IMR-90 (cell line): Measurements from ENCODE around the gene MYO1H. TPM values are rescaled to one million over a fixed set of nuclear protein-coding genes. Genes with fewer than 3 reads are reported as not detected.

Experiments used
- ATAC-seq: fragments of 200-7000 bp; cut with Tn5 transposase; 2 replicates; pipeline ENCODE4 v1.9.1; 2020; ENCODE audit warnings: low read depth, mild to moderate bottlenecking, moderate library complexity
- BruUV-seq: library from RNA; stranded (reverse); fragments of 400-500 nt; replicated peaks from 2 replicates; lab custom pipeline; 2021; lab: Mats Ljungman, UMichigan
- CTCF ChIA-PET: fragments of 300-600 bp; formaldehyde crosslinking; extraction: SDS; loops from one replicate; lab custom pipeline; 2021; ENCODE audit warnings: antibody characterized with exemption; lab: Yijun Ruan, JAX
- POLR2A ChIA-PET: fragments of 300-600 bp; sonication (Branson Sonifier 250); formaldehyde crosslinking; loops from one replicate; lab custom pipeline; 2022; ENCODE audit warnings: antibody characterized with exemption; ENCODE audit not compliant: unreplicated experiment; lab: Charles Lee
- DNase-seq: peaks from one replicate; pipeline ENCODE4 v3.0.0; 2013
- H2AFZ ChIP-seq: replicated peaks from 2 replicates; pipeline ENCODE3; 2013; ENCODE audit warnings: low read length, mild to moderate bottlenecking; ENCODE audit not compliant: poor library complexity
- H2AK5ac ChIP-seq: 2 replicates; pipeline ENCODE4 v1.6.1; 2013; ENCODE audit warnings: low read depth, low read length, inconsistent platforms
- H2AK9ac ChIP-seq: replicated peaks from 2 replicates; pipeline ENCODE3; 2013; ENCODE audit warnings: mild to moderate bottlenecking, low read depth, low read length, moderate library complexity; ENCODE audit not compliant: poor library complexity
- H2BK120ac ChIP-seq: 2 replicates; pipeline ENCODE4 v1.6.1; 2013; ENCODE audit warnings: low read depth, low read length, inconsistent platforms
- H2BK15ac ChIP-seq: 3 replicates; pipeline ENCODE4 v1.6.1; 2013; ENCODE audit warnings: low read depth, low read length, inconsistent platforms
- H2BK20ac ChIP-seq: 2 replicates; pipeline ENCODE4 v1.6.1; 2013; ENCODE audit warnings: low read depth, mild to moderate bottlenecking, inconsistent platforms, low read length, moderate library complexity
- H2BK5ac ChIP-seq: 2 replicates; pipeline ENCODE4 v1.6.1; 2013; ENCODE audit warnings: mild to moderate bottlenecking, low read depth, low read length, inconsistent platforms; ENCODE audit not compliant: poor library complexity, severe bottlenecking
- H3K14ac ChIP-seq: replicated peaks from 2 replicates; pipeline ENCODE4 v1.6.1; 2013; ENCODE audit warnings: low read depth, low read length, inconsistent platforms
- H3K18ac ChIP-seq: 2 replicates; pipeline ENCODE4 v1.6.1; 2013; ENCODE audit warnings: low read depth, low read length, control low read depth
- H3K23ac ChIP-seq: 2 replicates; pipeline ENCODE4 v1.6.1; 2013; ENCODE audit warnings: low read depth, low read length, inconsistent platforms
- H3K27ac ChIP-seq: 2 replicates; pipeline ENCODE4 v1.5.1; 2013; ENCODE audit warnings: mild to moderate bottlenecking, control low read depth, low read length; ENCODE audit not compliant: insufficient read depth
- H3K27me3 ChIP-seq: 2 replicates; pipeline ENCODE4 v1.6.1; 2013; ENCODE audit warnings: low read length; ENCODE audit not compliant: control insufficient read depth, insufficient read depth
- H3K36me3 ChIP-seq: 2 replicates; pipeline ENCODE4 v1.6.1; 2013; ENCODE audit warnings: low read length, mixed read lengths; ENCODE audit not compliant: control insufficient read depth, insufficient read depth
- H3K4ac ChIP-seq: 2 replicates; pipeline ENCODE4 v1.6.1; 2013; ENCODE audit warnings: low read depth, low read length, inconsistent platforms
- H3K4me1 ChIP-seq: 2 replicates; pipeline ENCODE4 v1.6.1; 2013; ENCODE audit warnings: low read length, mixed read lengths; ENCODE audit not compliant: control insufficient read depth, insufficient read depth
- H3K4me2 ChIP-seq: 2 replicates; pipeline ENCODE4 v1.6.1; 2013; ENCODE audit warnings: low read depth, mild to moderate bottlenecking, control low read depth, low read length, moderate library complexity
- H3K4me3 ChIP-seq: 2 replicates; pipeline ENCODE4 v1.5.1; 2013; ENCODE audit warnings: low read depth, mild to moderate bottlenecking, control low read depth, low read length, moderate library complexity; ENCODE audit not compliant: insufficient read depth
- H3K56ac ChIP-seq: 2 replicates; pipeline ENCODE4 v1.6.1; 2013; ENCODE audit warnings: low read length, inconsistent platforms; ENCODE audit not compliant: insufficient read depth; ENCODE audit errors: extremely low read depth
- H3K79me1 ChIP-seq, 2 experiments: 2 replicates each; pipeline ENCODE4 v1.6.1; 2013; ENCODE audit warnings: low read length in 2 of 2, inconsistent platforms in 1 of 2, low read depth in 1 of 2
- H3K9ac ChIP-seq: 2 replicates; pipeline ENCODE4 v1.6.1; 2013; ENCODE audit warnings: low read depth, low read length, control low read depth
- H3K9me1 ChIP-seq: 2 replicates; pipeline ENCODE4 v1.6.1; 2013; ENCODE audit warnings: low read length, inconsistent platforms; ENCODE audit not compliant: insufficient read depth
- H3K9me3 ChIP-seq: 2 replicates; pipeline ENCODE4 v1.6.1; 2013; ENCODE audit warnings: low read length; ENCODE audit not compliant: control insufficient read depth, insufficient read depth
- H4K20me1 ChIP-seq: 2 replicates; pipeline ENCODE4 v1.6.1; 2013; ENCODE audit warnings: low read length, inconsistent platforms; ENCODE audit not compliant: insufficient read depth
- H4K5ac ChIP-seq: 2 replicates; pipeline ENCODE4 v1.6.1; 2013; ENCODE audit warnings: mild to moderate bottlenecking, low read depth, low read length, control low read depth
- H4K8ac ChIP-seq, 2 experiments: 2 replicates each; pipeline ENCODE4 v1.6.1; 2013; ENCODE audit warnings: low read depth in 2 of 2, low read length in 2 of 2, control low read depth in 1 of 2, inconsistent platforms in 1 of 2
- H4K91ac ChIP-seq: 2 replicates; pipeline ENCODE4 v1.6.1; 2013; ENCODE audit warnings: low read depth, low read length, inconsistent platforms; ENCODE audit not compliant: insufficient read depth
- MAFK ChIP-seq: IDR thresholded peaks from 2 replicates; pipeline ENCODE4 v1.6.1; 2012; ENCODE audit warnings: low read depth, low read length, improper control_type of control experiment
- MXI1 ChIP-seq: IDR thresholded peaks from 2 replicates; pipeline ENCODE4 v1.6.1; 2012; ENCODE audit warnings: low read depth, mild to moderate bottlenecking, low read length, moderate library complexity, borderline replicate concordance
- WGBS, 2 experiments: methylation state at CpG; one replicate each; pipeline versions ENCODE4 v1.1.5 to v1.1.7; 2013; ENCODE audit warnings: missing lambda C conversion rate in 2 of 2; ENCODE audit not compliant: insufficient read length in 1 of 2; ENCODE audit errors: extremely low coverage in 2 of 2; 5-methylcytosine and 5-hydroxymethylcytosine counted together
- dilution Hi-C: fragments of 300-500 bp; cut with HindIII; formaldehyde crosslinking; loops from one replicate; pipeline ENCODE4 v1.14.3; 2018; ENCODE audit warnings: low sequenced_read_pairs; ENCODE audit not compliant: unreplicated experiment
- in situ Hi-C: fragments of 300-500 bp; cut with MboI; formaldehyde crosslinking; loops from 3 replicates; pipeline ENCODE4 v1.14.3; 2019; ENCODE audit warnings: low sequenced_read_pairs, inconsistent platforms, mixed read lengths
- intact Hi-C: fragments of 100-400 bp; cut with micrococcal nuclease; formaldehyde crosslinking; loops from 2 replicates; pipeline ENCODE4 v1.10.0; 2022
- polyA plus RNA-seq, 3 experiments: library from polyadenylated mRNA; depleted of rRNA; stranded (reverse); fragments of >200 nt; gene quantifications; 2 replicates each; pipeline ENCODE4 v1.2.3, GENCODE V29; 2012; ENCODE audit warnings: low replicate concordance in 1 of 3
- total RNA-seq: library from RNA; depleted of rRNA; stranded (reverse); fragments of >200 nt; gene quantifications from 2 replicates; pipeline ENCODE4 v1.2.3, GENCODE V29; 2012
- TF ChIP-seq, protein P1 (sequence below): conservative IDR thresholded peaks from 2 replicates; pipeline ENCODE4 v1.5.1; 2012; ENCODE audit warnings: mild to moderate bottlenecking, low read depth, low read length, improper control_type of control experiment

MYO1H gene
- total and polyA plus RNA-seq, 2 of the 4 experiments (the other 2 are of a cell fraction): not detected

- Histone ChIP-seq H4K20me1 (peaks cover 13% of the 10 kb centered on the region; the same call in 1 of the 2 replicates), H3K79me1 (peaks cover 11 to 42% of the 10 kb centered on the region in 2 experiments), H2BK20ac (no peak overlapping the region), H4K5ac (no peak overlapping the region), H2AK9ac (no peak overlapping the region), H3K4ac (no peak overlapping the region), H2BK120ac (no peak overlapping the region), H3K9me1 (peaks cover 5% of the 10 kb centered on the region; the same call in 1 of the 2 replicates), H3K9me3 (no peaks in the 10 kb centered on the region), H2AFZ (no peak overlapping the region), H3K4me3 (no peak overlapping the region), H4K8ac (no peak overlapping the region), H3K4me1 (peaks cover 2% of the 10 kb centered on the region), H2BK5ac (no peak overlapping the region), H3K27ac (no peak overlapping the region), H4K91ac (no peak overlapping the region), H3K36me3 (peaks cover 17% of the 10 kb centered on the region), H3K27me3 (no peaks in the 10 kb centered on the region), H3K23ac (no peak overlapping the region), H3K9ac (no peak overlapping the region), H3K56ac (no peak overlapping the region), H2AK5ac (no peak overlapping the region), H3K4me2 (no peak overlapping the region), H3K18ac (no peak overlapping the region), H3K14ac (no peak overlapping the region), H2BK15ac (no peak overlapping the region)
- no CpG with 5 or more reads among the region's 4 CpGs for WGBS, 2 experiments
- DNase-seq (no peak), ATAC-seq (no peak)
- ChIA-PET CTCF (interaction anchor here (1.1 kb wide), 1 partner anchor 9 kb away, joined by 3 read pairs; no protein-coding TSS in a partner anchor), POLR2A (no interaction called here)
- intact Hi-C loops (loop anchor here (5.0 kb wide), 1 partner anchor 163 kb away; no protein-coding TSS in a partner anchor), in situ Hi-C loops (no loop called here), dilution Hi-C loops (no loop called here)
- BruUV-seq: no TSS peak
- TF ChIP-seq MAFK: no peak
- TF ChIP-seq, protein P1, sequence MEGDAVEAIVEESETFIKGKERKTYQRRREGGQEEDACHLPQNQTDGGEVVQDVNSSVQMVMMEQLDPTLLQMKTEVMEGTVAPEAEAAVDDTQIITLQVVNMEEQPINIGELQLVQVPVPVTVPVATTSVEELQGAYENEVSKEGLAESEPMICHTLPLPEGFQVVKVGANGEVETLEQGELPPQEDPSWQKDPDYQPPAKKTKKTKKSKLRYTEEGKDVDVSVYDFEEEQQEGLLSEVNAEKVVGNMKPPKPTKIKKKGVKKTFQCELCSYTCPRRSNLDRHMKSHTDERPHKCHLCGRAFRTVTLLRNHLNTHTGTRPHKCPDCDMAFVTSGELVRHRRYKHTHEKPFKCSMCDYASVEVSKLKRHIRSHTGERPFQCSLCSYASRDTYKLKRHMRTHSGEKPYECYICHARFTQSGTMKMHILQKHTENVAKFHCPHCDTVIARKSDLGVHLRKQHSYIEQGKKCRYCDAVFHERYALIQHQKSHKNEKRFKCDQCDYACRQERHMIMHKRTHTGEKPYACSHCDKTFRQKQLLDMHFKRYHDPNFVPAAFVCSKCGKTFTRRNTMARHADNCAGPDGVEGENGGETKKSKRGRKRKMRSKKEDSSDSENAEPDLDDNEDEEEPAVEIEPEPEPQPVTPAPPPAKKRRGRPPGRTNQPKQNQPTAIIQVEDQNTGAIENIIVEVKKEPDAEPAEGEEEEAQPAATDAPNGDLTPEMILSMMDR: no peak
- no peak for TF ChIP-seq MXI1
These were observed 132.7 kb downstream of the MYO1H start for GRCh38 chr12:109480356-109480755.
